GM11168 (cell line): ENCODE results near the gene PITPNM3.
"Not testable (repeated sequence)": the region's sequence is repeated elsewhere in the genome, so short reads cannot be mapped to it uniquely, and the experiment has no call there.

Experiments
- in situ Hi-C: fragments of 300-500 bp; cut with MboI; formaldehyde crosslinking; loops from one replicate; pipeline ENCODE4 v1.12.0; 2022; ENCODE audit warnings: low sequenced_read_pairs; ENCODE audit not compliant: unreplicated experiment

Gene PITPNM3

DNA sequence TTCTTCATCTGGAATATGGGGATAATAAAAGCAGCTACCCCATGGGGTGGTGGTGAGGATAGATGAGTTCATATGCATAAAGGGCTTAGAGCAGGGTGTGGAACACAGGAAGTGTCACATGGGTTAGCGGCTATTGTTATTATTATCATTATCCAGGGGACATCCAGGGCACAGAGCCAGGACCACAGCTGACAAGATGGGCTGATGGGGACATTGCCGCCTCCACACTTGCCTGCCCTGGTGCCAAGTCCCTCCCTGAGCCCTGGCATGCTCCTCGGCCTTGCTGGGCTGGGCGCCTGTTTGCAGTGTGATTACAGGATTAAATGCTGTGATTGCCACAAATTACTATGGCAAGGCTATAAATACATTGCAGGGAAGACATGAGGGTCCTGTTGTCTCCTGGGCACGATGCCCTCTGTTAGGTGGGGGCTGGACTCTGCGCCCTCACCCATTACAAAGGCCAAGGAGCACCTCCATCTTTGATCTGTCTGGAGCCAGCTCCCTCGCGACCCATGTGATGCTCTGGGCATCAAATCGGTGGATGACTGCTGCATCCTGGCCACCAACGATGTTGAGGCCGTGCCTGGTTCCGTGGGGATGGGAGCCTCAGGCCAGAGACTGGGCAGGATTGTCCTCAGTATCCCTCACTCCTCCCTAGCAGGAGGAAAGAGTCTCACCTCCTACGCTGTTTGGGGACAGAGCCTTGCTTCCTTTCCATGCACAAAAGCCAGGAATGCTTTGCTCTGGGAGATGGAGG is 68.9 kb downstream of the PITPNM3 start:
- in situ Hi-C loops, result no loop called here

DNA sequence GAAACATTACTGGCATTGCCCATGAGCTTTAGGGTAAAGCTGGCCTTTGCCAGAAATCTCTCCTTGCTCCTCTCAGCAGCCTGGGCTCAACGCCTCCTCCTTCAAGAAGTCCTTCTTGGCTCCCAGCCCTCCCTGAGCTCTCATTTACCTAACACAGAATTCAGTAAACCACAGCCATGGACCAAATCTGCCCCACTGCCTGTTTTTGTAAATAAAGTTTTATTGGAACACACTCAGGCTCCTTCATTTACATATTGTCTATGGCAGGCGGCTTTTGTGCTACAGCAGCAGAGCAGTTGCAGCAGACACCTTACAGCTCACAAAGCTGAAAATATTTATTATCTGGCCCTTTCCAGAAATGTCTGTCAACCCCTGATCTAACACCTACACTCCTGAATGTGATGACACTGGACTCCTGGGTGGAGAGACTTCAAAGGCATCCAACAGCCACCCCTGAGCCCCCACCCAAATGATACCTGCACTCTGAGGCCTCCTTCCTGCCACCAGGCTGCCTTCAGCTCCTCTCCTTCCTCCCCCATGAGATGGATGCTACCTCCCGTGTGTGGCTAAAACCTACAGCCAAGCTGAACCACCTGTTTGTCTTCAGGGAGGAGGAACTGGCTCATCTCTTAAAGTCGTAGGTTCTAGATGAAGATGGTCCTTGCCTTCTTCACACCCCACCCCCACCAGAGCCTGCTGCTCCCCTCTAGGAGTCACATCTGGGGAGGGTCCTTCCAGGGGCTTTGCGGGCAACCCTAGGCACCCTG is 70.5 kb downstream of the PITPNM3 start:
- in situ Hi-C loops, result no loop called here

DNA sequence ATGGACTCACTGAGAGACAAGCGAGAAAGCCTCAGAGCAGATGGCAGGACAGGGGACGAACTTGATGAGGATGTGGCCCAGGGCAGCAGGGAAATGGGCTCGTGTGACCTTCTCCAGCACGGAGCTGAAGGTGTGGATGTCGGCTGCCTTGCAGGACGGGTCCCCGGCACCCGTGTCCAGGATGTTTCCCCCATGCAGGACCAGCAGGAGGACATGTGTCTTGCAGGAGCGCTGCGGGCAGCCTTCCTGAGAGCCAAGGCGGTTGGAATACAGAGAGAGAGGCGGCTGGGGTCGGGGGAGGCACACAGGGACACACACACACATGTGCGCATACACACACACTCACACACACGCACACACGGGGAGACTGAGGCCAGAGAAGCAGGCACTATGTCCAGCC is 72.8 kb downstream of the PITPNM3 start:
- in situ Hi-C loops, result no loop called here

DNA sequence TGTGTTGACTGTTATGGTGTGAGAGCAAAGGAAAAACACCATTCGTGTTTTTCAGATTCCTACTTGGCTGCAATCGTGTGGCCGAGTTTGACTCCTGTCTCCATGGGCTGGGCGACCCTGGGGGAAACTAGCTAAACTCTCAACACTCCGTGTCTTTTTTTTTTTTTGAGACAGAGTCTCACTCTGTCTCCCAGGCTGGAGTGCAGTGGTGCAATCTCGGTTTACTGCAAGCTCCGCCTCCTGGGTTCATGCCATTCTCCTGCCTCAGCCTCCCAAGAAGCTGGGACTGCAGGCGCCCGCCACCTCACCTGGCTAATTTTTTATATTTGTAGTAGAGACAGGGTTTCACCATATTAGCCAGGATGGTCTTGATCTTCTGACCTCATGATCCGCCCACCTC is 73.6 kb downstream of the PITPNM3 start:
- in situ Hi-C loops, result not testable (repeated sequence)

DNA sequence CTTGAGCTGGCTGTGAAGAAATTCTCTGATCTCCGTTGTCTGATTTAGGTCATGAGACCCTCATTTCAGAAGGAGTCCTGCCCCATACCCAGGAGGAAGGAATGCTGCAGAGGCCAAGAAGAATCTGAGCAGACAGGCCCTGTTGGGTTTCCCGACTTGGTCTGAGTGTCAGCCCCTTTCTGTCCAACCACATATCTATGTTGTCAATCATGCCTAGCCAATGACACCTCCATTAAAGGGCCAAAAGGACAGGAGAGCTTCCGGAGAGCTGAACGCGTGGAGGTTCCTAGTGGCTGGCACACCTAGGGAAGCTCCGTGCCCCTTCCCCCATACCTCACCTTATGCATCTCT is 74.3 kb downstream of the PITPNM3 start:
- in situ Hi-C loops, result no loop called here

DNA sequence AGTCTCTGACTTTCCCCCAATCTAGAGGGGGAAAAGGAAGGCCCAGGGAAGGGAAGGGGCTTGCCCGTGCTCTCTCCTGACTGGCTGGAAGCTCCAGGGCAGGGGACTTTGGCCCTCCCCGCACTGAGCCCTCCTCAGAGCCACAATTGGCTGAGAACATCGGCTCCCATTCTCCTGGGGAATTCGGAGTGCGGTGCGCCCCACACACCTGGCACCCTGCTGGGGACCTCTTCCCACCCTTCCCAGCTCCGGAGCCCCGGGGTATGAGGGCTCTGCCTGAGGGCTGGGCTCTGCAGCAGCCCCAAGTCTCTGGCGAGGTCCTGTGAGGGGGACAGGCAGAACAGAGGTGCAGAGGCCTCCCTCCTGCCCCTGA is 76.1 kb downstream of the PITPNM3 start:
- in situ Hi-C loops, result no loop called here

DNA sequence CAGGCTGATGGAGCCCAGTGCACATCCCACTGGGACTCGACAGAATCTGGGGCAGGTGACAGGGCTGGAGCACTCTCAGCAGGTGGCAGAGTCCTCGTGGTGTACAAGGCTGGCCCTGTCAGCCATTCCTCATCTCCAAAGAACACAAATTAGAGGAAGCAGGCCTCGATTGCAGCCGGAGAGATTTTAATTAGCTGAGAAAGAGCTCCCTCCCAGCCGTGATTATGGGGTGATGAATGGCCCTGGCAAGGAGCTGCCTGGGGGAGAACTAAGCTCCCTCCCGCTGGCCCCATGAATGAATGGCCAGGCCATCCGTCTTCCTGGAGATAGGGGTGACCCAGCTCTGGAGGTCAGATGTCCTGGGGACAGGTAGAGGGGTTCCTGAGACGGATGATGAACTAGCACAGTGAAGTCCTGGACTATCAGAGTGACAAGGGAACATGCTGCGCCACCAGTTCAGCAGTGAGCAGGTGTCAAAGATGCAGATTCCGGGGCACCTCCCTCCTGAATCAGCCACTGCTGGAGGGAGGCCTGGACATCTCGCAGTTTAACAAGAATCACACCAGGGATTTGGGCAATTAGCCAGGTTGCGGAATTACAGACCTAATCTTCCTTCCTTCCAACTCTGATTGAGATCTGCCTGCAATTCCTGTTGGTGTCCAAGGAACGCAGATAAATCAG is 76.6 kb downstream of the PITPNM3 start:
- in situ Hi-C loops, result no loop called here

DNA sequence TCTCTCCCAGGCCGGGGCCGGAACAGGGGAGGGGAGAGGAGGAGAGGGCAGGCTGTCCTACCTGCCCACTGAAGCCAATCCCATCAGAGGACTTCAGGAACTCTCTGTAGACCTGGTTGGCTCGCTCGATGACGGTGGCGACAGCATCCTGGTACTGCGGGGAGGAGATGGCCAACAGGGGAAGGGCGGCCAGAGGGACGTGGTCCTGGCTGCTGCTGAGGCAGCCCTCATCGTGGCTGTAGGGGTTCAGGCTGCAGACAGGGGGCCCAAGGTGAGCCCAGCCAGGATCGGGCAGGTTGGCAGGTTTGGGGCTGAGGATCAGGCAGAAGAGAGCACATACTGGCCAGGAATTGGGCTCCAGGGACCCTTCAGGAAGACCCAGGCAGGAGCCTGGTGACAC is 77.9 kb downstream of the PITPNM3 start:
- in situ Hi-C loops, result no loop called here

DNA sequence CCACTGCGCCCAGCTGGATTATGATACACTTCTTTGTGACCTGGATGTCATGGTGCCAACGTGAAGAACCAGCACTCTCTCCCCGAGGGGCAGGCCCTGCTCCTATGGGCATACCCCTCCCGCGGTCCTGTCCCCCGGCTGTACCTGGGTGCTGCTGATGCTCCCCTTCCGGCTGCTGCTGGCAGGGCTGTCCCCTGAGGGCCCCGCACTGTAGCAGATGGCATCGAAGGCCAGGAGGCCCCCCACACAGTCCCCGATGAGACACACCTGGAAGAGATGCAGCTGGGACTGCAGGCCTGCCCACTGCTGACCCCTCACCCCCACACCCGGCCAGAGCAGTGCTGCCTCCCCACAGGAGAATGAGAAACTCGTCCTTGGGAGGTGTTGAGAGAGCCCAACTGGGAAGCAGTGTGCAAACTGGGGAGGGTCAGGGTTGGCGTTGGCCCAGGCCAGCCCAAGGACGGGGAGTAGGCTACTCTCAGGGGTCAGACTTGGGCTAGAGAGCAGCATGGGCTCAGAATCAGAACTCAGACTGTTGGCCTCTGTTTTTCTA is 78.4 kb downstream of the PITPNM3 start:
- in situ Hi-C loops, result no loop called here

DNA sequence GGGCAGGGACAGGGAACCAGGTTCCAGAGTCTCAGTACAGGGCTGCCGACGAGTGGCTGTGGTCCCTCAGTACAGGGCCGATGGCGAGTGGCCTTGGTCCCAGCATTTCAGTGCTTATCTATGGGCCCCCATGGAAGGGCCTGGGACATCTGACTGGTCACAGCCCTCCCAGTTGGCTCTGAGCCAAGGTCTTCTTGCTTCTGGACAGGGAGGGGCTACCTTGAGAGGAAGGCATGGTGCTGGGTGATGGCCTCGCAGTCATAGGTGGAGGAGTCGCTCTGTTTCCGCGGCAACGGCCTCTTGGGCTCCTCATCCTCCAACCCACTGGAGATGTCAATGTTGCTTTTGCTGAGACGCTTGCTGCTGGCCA is 79.6 kb downstream of the PITPNM3 start:
- in situ Hi-C loops, result no loop called here

DNA sequence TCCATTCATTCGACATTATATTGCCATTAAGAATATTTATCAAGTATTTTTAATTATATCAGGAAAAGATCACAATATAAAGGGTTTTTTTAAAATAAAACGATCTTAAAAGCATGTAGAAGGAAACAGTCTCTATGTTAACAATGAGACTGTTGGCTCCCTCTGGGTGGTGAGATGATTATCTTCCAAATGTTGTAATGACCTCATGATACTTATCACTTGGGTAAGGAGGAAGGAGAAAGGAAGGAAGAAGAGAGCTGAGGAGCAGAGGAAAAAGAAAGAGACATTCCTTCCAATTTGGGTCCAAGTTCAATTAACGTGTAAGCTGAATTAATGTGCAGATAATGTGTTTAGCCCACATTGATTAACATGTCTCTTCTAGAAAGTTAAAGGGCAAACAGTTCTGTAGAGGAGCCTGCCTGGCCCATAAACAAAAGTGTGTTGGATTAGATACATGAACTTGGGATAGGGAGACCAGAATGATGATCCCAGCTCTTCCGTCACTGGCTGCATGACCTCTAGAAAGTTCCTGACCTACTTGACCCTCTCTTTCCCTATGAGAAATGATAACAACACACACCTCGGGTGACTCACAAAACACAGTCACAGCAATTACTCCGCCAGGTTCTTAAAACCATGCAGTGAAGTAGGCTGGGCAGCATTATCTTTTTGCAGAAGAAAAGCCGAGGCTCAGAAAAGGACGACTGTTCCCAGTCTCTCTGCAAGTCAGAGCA is 80.1 kb downstream of the PITPNM3 start:
- in situ Hi-C loops, result no loop called here

DNA sequence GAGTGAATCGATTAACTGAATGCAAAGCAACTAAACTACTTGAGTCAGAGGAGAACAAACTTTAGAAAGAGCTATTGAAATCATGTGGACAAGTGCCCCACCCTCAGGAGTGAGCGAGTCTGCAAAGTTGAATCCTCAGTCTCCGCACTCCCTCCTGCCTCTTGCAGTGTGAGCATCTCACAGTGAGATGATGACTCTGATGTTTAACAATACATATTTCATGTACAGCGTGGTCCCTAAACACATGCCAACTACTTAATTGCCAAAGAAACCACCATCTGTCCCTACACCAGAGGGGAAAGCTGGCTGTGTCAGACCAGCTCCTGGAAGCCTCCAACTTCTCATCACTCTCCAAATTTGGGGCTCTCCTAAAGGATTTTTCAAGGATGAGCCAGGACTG is 80.9 kb downstream of the PITPNM3 start:
- in situ Hi-C loops, result no loop called here

DNA sequence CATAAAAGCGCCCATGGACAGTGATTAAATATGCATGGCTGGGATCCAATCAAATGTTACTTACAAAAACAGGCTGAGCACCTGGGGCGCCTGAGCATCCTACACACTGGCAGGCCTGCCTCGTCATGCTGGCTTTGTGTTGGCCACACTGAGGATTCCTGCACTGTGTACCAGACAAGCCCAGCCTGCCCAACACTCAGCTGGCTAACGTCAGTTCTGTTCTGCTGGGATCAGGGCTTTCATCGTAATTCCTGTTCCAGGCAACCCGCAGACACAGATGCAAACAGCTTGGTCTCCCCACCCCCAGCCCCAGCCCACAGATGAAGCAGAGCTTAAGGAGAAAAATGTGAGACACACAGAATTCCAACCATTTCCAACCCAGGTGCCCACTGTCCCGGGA is 81.4 kb downstream of the PITPNM3 start:
- in situ Hi-C loops, result no loop called here

DNA sequence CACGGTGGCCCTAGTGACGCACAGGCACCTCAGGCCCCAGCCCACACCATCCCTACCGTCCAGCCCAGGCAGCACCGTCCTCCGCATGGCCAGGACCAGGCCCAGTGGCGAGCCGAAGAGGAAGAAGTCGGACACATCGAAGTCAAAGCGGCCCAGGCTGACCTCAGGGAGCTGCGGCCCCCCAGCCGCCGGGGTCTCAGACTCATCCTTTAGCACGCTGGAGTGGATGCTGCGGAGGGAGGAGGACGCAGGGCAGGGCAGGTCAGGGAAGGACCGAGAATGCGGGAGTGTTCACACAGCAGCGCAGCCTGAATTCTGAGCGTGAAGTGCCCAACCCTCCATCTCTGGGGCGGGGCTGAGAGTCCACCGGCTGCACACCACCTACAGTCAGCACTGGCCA is 82.0 kb downstream of the PITPNM3 start:
- in situ Hi-C loops, result no loop called here

DNA sequence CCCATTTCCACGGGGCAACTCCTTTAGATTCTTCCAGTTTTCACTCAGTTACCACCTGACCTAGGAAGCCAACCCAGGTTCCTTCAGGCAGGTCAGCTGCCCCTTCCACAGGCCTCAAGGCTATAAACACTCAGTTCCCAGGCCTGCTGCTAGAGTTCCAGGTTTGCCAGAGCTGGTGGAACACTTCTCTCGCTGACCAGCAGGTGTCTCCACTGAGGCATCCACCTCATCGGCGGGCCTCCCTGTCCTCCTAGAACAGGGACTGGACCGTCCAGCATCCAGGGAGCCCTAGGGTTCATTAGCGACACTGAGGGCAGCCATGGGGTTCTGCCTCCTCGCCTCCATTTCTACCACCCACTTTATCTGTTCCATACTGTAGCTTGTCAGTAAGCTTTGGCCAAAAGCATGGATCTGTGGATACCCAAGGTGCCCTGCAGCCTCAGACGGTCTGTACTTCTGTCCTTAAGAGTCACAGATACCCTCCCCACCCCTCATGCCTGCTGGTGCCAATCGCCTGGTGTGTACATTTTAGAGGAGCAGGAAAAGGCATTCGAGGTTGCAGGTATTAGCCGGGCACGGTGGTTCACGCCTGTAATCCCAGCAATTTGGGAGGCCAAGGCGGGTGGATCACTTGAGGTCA is 83.1 kb downstream of the PITPNM3 start:
- in situ Hi-C loops, result no loop called here

DNA sequence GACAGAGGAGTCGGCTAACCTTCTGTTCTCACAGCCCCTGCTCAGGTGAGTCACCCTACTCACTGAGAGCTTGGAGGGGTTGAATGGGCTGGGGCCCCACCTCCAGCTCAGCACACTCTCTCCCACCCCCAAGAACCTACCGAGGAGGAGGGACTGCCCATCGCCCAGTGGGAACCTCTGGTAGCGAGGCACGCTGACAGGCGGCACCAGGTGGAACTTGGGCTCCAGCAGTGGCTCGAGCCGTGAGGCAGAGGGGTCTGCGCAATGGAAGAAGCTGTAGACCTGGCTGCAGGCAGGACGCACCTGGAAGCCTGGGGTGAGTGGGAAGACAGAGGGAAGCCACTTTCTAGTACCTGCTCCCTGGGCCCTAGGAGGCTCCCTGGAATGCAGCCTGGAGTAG is 83.8 kb downstream of the PITPNM3 start:
- in situ Hi-C loops, result no loop called here

DNA sequence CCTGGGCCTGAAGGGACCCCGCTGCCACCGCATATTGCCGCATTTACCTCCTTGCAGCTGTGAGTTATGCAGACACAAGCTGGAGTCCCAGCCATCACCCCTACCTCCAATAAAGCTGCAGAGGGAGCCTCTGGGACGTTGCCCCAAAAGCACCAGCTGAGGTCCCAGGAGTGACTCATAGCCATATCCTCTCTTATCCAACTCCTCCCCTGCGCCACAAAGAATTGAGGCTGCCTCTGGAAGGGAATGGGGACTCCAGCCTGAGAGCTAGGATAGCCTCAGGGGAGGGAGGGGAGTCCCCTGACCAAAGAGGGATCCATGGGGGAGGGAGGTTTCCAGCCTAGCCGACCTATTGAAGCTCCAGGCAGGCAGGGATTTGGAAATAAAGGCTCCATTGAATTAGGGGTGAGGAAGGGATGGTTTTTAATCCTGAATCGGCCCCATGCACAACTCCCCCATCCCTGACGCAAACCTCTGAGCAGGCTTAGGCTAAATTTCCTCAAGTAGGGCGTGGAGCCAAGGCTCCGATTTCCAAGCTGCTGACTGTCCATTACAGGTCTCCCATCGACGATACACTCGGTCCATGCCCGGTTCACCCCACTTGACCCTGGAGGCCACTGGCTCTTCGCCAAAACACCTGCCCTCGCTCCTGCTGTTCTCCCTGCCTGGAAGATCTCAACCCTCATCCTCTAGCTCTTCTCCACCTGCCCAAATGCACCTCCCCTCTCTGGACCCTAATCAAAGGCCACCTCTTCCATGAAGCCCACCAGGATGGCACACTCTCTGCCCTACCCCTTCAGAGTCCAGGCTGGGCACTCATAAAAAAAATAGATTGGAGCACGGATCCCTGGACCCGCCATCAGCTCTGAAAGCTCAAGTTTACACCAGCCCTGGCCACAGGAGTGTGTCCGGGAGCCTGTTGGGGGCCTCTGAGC is 84.6 kb downstream of the PITPNM3 start:
- in situ Hi-C loops, result no loop called here

DNA sequence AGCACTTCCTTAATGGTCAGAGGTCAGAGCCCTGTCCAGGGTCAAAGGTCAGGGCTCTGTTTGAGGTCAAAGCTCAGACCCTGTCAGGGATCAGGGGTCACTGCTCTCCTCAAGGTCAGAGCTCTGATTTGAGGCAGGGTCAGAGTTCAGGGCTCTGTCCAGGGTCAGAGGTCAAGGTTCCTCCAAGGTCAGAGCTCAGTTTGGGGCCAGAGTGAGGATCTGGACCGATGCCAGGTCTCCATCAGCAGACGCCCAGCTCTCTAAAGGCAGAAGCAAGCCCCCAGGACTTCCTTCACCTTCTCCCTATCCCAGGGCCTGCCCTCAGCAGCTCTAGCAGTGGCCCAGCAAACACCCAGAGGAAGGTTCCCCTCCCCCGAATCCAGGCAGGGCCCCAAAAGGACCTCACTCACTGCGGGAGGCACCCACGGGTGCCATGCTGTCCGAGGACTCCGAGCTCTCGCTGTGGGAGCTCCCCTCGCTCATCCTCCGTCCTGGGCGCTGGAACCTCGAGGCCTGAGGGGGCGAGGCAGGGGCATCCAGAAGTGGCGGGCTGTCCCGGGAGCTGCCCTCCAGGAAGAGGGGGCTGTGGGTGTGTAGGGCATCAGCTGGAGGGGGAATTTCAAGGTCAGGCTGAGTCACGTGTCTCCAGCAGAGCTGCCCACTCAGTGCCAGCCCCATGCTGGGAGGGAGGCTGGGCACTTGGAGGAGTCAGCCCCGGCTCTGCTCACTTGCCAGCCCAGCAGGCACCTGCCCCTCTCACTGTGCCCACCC is 85.4 kb downstream of the PITPNM3 start:
- in situ Hi-C loops, result no loop called here
